AG04450 (cell line): ENCODE measurements around the gene PISD. TPM values are rescaled to one million over a fixed set of nuclear protein-coding genes. Genes with fewer than 3 reads are reported as not detected.

Source experiments
- CTCF ChIA-PET: fragments of 300-600, 350-600 bp; formaldehyde crosslinking; extraction: SDS; loops from one replicate; lab custom pipeline; 2022; ENCODE audit warnings: antibody characterized with exemption, inconsistent platforms; lab: Charles Lee
- POLR2A ChIA-PET: fragments of 350-600 bp; formaldehyde crosslinking; extraction: SDS; loops from one replicate; lab custom pipeline; 2021; ENCODE audit warnings: antibody characterized with exemption, inconsistent platforms; lab: Yijun Ruan, JAX
- DNase-seq: peaks from one replicate; pipeline ENCODE4 v3.0.0-alpha.2; 2011; ENCODE audit warnings: low read depth, low spot score
- H3K27ac ChIP-seq: one replicate; pipeline ENCODE4 v1.5.1; 2012; ENCODE audit warnings: low read depth, low read length, control low read depth
- H3K27me3 ChIP-seq: one replicate; pipeline ENCODE4 v1.6.0; 2012; ENCODE audit warnings: low read length; ENCODE audit not compliant: control insufficient read depth, insufficient read depth
- H3K4me3 ChIP-seq: 2 replicates; pipeline ENCODE4 v1.5.1; 2011; ENCODE audit warnings: mild to moderate bottlenecking, low read depth, low read length, control low read depth
- H3K9me3 ChIP-seq: 2 replicates; pipeline ENCODE4 v1.5.1; 2012; ENCODE audit warnings: low read length; ENCODE audit not compliant: control insufficient read depth, insufficient read depth
- polyA plus RNA-seq: library from polyadenylated mRNA; depleted of rRNA; stranded (reverse); fragments of >200 nt; gene quantifications from 2 replicates; pipeline ENCODE4 v1.2.3, GENCODE V29; 2011
- TF ChIP-seq, protein P1 (sequence below): IDR thresholded peaks from 2 replicates; pipeline ENCODE4 v1.5.1; 2011; ENCODE audit warnings: low read depth, low read length, control low read depth, inconsistent platforms

The PISD gene
- polyA plus RNA-seq, 1 experiment = 21.6 TPM

DNA sequence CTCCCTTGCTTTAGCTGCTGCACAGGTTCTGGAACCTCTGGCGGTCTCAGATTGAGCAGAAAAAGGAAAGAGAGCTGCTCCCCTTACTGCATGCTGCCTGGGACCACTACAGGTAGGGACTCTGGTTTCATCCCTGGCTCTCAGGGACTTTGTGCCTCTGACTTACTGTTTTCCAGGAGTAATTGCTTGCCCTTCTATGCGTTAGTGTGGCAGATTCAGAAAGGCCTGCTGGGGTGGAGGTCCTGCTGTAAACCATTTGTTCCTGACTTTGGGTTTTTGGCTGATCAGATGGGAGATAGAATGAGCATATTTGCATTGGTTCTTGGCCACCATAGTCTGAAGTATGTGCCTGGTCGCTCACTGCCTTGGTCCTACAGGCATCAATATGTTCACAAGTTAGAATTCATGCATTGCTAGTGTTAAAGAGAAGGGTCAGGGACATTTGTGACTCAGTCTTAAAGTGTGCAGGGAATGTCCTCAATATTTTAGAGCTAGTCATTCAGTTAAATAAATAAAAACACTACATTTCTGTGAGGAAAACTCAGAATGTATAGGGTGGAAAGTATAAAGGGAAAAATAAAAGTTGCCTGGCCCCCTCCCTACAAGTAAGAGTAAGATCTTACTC lies 78.0 kb downstream of the PISD start:
- DNase-seq = no peak
- POLR2A ChIA-PET = interaction anchor here (1.0 to 1.1 kb wide), 2 partner anchors 18 to 47 kb away, joined by 4 to 5 read pairs; no protein-coding TSS in a partner anchor
- Histone ChIP-seq H3K27me3 (no peaks in the 10 kb centered on the region), H3K27ac (no peak overlapping the region), H3K4me3 (no peak overlapping the region), H3K9me3 (no peaks in the 10 kb centered on the region)
- TF ChIP-seq, protein P1, sequence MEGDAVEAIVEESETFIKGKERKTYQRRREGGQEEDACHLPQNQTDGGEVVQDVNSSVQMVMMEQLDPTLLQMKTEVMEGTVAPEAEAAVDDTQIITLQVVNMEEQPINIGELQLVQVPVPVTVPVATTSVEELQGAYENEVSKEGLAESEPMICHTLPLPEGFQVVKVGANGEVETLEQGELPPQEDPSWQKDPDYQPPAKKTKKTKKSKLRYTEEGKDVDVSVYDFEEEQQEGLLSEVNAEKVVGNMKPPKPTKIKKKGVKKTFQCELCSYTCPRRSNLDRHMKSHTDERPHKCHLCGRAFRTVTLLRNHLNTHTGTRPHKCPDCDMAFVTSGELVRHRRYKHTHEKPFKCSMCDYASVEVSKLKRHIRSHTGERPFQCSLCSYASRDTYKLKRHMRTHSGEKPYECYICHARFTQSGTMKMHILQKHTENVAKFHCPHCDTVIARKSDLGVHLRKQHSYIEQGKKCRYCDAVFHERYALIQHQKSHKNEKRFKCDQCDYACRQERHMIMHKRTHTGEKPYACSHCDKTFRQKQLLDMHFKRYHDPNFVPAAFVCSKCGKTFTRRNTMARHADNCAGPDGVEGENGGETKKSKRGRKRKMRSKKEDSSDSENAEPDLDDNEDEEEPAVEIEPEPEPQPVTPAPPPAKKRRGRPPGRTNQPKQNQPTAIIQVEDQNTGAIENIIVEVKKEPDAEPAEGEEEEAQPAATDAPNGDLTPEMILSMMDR = no peak
- CTCF ChIA-PET = interaction anchor here (1.6 to 2.9 kb wide), 2 partner anchors 27 to 48 kb away, joined by 3 to 17 read pairs; no protein-coding TSS in a partner anchor

- Histone ChIP-seq H3K27me3 (no peaks in the 10 kb centered on the region), H3K27ac (no peak overlapping the region), H3K9me3 (no peaks in the 10 kb centered on the region), H3K4me3 (no peak overlapping the region)
- TF ChIP-seq, protein P1 = no peak
- ChIA-PET CTCF (no interaction called here), POLR2A (no interaction called here)
- DNase-seq = no peak
These were observed 82.2 kb downstream of the PISD start for GRCh38 chr22:31579835-31580242.

DNA sequence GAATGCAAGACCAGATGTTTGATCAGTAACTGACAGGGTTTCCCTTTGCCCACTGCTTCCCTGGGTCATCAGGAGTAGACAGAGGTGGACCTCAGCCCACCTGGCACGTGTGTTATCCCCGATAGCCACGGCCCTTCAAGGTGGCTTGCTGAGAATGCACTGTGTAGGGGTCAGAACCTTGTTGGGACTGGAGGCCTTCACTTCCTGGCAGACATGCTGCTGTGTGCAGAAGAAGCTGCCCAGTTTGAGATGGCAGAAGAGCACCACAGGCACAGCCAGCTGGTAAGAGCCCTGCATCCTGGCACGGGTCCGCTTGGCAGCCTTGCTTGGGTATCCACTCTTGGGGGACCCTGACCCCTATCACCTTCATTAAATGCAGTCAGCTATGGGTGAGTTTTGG lies 83.8 kb downstream of the PISD start:
- H3K4me3 ChIP-seq = no peak overlapping the region
- TF ChIP-seq, protein P1 = no peak
- no peak overlapping the region for H3K27ac ChIP-seq
- no peaks in the 10 kb centered on the region for H3K27me3 ChIP-seq
- no peaks in the 10 kb centered on the region for H3K9me3 ChIP-seq
- DNase-seq = no peak
- ChIA-PET CTCF (no interaction called here), POLR2A (no interaction called here)

DNA sequence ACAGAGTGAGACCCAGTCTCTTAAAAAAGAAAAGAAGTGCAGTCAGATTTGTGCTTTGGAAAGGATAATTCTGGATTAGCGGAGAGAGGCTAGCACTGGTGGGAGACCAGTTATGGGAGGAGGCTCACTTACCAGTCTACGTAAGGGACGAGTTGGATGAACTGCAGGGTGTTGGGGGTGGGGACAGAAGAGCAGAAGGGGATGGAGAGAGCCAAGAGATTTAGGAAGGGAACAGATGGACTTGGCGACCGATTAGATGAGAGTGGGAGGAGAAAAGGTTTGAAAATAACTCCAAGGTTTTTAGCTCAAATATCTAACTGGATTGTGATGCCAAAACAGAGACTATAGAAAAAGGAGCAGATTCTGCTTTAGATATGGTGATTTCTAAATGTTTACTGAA lies 84.3 kb downstream of the PISD start:
- no peaks in the 10 kb centered on the region for H3K9me3 ChIP-seq
- H3K4me3 ChIP-seq = no peak overlapping the region
- H3K27me3 ChIP-seq = no peaks in the 10 kb centered on the region
- TF ChIP-seq, protein P1 = no peak
- DNase-seq = no peak
- no peak overlapping the region for H3K27ac ChIP-seq
- POLR2A ChIA-PET = no interaction called here
- CTCF ChIA-PET = no interaction called here

DNA sequence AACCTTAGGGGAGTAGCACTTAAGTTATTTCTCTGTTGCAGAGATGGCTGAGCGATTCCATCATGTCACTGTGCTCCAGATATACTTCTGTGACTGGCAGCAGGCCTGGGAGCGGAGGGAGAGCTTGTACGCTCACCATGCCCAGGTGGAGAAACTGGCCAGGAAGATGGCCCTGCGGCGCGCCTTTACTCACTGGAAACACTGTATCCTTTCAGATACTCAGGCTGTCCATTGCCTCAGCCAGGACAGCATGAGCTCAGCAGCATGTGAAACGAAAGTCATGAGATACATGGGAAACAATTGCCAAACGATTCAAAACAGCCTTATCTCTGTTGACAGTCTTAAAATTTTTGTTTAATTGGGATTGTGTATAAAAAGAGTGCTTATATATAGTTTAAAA lies 86.8 kb downstream of the PISD start:
- DNase-seq = no peak
- Histone ChIP-seq H3K27ac (no peak overlapping the region), H3K4me3 (no peak overlapping the region), H3K27me3 (no peaks in the 10 kb centered on the region), H3K9me3 (no peaks in the 10 kb centered on the region)
- TF ChIP-seq, protein P1 = no peak
- POLR2A ChIA-PET = no interaction called here
- CTCF ChIA-PET = interaction anchor here (1.3 to 1.7 kb wide), 2 partner anchors 14 to 18 kb away, joined by 7 to 8 read pairs; no protein-coding TSS in a partner anchor
